Liver (tissue), 9 donors: ENCODE results near the gene ACOT9. TPM values are rescaled to one million over a fixed set of nuclear protein-coding genes. Genes with fewer than 3 reads are reported as not detected.

Source experiments
- DNase-seq: peaks from one replicate; pipeline ENCODE4 v3.0.0-alpha.2; 2017; ENCODE audit warnings: low spot score
- H3K27ac ChIP-seq, 2 donors: one replicate each; pipeline ENCODE4 v1.7.0; 2013; ENCODE audit warnings: inconsistent platforms in 2 of 2, low read length in 2 of 2, control low read depth in 1 of 2, low read depth in 1 of 2, mild to moderate bottlenecking in 1 of 2
- H3K27me3 ChIP-seq, 4 donors: one replicate each; pipeline versions ENCODE4 v1.6.1 to v1.7.0; 2013; ENCODE audit warnings: low read length in 3 of 4, inconsistent platforms in 1 of 4, mild to moderate bottlenecking in 1 of 4, moderate library complexity in 1 of 4; ENCODE audit not compliant: control insufficient read depth in 4 of 4, insufficient read depth in 4 of 4
- H3K36me3 ChIP-seq, 4 donors: one replicate each; pipeline versions ENCODE4 v1.6.1 to v1.7.0; 2013; ENCODE audit warnings: low read length in 3 of 4, mild to moderate bottlenecking in 3 of 4, low read depth in 1 of 4, moderate library complexity in 1 of 4; ENCODE audit not compliant: control insufficient read depth in 4 of 4, insufficient read depth in 3 of 4
- H3K4me1 ChIP-seq, 4 donors: one replicate each; pipeline versions ENCODE4 v1.6.1 to v1.7.0; 2013; ENCODE audit warnings: low read length in 3 of 4, mild to moderate bottlenecking in 3 of 4, moderate library complexity in 1 of 4; ENCODE audit not compliant: control insufficient read depth in 4 of 4, insufficient read depth in 4 of 4
- H3K4me3 ChIP-seq, 3 donors: one replicate each; pipeline versions ENCODE4 v1.6.1 to v1.7.0; 2013; ENCODE audit warnings: low read length in 3 of 3, control low read depth in 1 of 3, low read depth in 1 of 3, mild to moderate bottlenecking in 1 of 3
- H3K9ac ChIP-seq, 2 donors: one replicate each; pipeline ENCODE4 v1.7.0; 2013; ENCODE audit warnings: low read length in 2 of 2, mild to moderate bottlenecking in 2 of 2, moderate library complexity in 2 of 2, control low read depth in 1 of 2, low read depth in 1 of 2
- H3K9me3 ChIP-seq, 4 donors: one replicate each; pipeline versions ENCODE4 v1.6.1 to v1.7.0; 2013; ENCODE audit warnings: low read length in 3 of 4; ENCODE audit not compliant: control insufficient read depth in 4 of 4
- CTCF ChIP-seq: fragments of 150-350 bp; IDR thresholded peaks from 2 replicates; pipeline ENCODE4 v1.5.1; 2017; ENCODE audit warnings: improper control_type of control experiment, low read depth, low read length; ENCODE audit not compliant: missing input control
- EGR1 ChIP-seq, 2 donors: IDR thresholded peaks; 2 replicates each; pipeline ENCODE4 v1.6.1; 2016 to 2018; ENCODE audit warnings: antibody characterized with exemption in 2 of 2, low read depth in 2 of 2
- FOXA1 ChIP-seq: IDR thresholded peaks from 2 replicates; pipeline ENCODE4 v1.6.1; 2016; ENCODE audit warnings: antibody characterized with exemption
- FOXA2 ChIP-seq: IDR thresholded peaks from 2 replicates; pipeline ENCODE4 v1.6.1; 2016; ENCODE audit warnings: antibody characterized with exemption
- GABPA ChIP-seq, 2 donors: IDR thresholded peaks in 1 of 2; conservative IDR thresholded peaks in 1 of 2; 2 replicates each; pipeline ENCODE4 v1.6.1; 2016; ENCODE audit warnings: antibody characterized with exemption in 2 of 2, mild to moderate bottlenecking in 1 of 2, moderate library complexity in 1 of 2
- HNF4A ChIP-seq, 2 donors: conservative IDR thresholded peaks; 2 replicates each; pipeline ENCODE4 v1.6.1; 2016; ENCODE audit warnings: antibody characterized with exemption in 2 of 2, mild to moderate bottlenecking in 2 of 2
- HNF4G ChIP-seq: IDR thresholded peaks from 2 replicates; pipeline ENCODE4 v1.6.1; 2016; ENCODE audit warnings: antibody characterized with exemption
- JUND ChIP-seq, 2 donors: IDR thresholded peaks; 2 replicates each; pipeline ENCODE4 v1.6.1; 2016; ENCODE audit warnings: antibody characterized with exemption in 2 of 2
- NR2F2 ChIP-seq: IDR thresholded peaks from 2 replicates; pipeline ENCODE4 v1.6.1; 2016; ENCODE audit warnings: antibody characterized with exemption
- RAD21 ChIP-seq, 2 donors: IDR thresholded peaks; 2 replicates each; pipeline ENCODE4 v1.6.1; 2016; ENCODE audit warnings: antibody characterized with exemption in 2 of 2, mild to moderate bottlenecking in 2 of 2
- REST ChIP-seq: IDR thresholded peaks from 2 replicates; pipeline ENCODE4 v1.6.1; 2016; ENCODE audit warnings: antibody characterized with exemption, mild to moderate bottlenecking
- RXRA ChIP-seq, 2 donors: IDR thresholded peaks; 2 replicates each; pipeline ENCODE4 v1.6.1; 2017 to 2018; ENCODE audit warnings: antibody characterized with exemption in 2 of 2, mild to moderate bottlenecking in 1 of 2
- SP1 ChIP-seq: IDR thresholded peaks from 2 replicates; pipeline ENCODE4 v1.6.1; 2018; ENCODE audit warnings: antibody characterized with exemption, mild to moderate bottlenecking
- TAF1 ChIP-seq: conservative IDR thresholded peaks from 2 replicates; pipeline ENCODE4 v1.6.1; 2016; ENCODE audit warnings: antibody characterized with exemption, mild to moderate bottlenecking
- YY1 ChIP-seq: IDR thresholded peaks from 2 replicates; pipeline ENCODE4 v1.6.1; 2016; ENCODE audit warnings: antibody characterized with exemption, mild to moderate bottlenecking
- WGBS: extraction: QIAGEN DNeasy Blood & Tissue Kit; methylation state at CpG from one replicate; pipeline ENCODE4 v1.1.7; 2013; 5-methylcytosine and 5-hydroxymethylcytosine counted together
- polyA plus RNA-seq, 2 donors: library from polyadenylated mRNA; stranded (reverse) in 1 of 2; unstranded in 1 of 2; fragments of 200-250 nt in 1 of 2; fragments of >200 nt in 1 of 2; fragmentation: Nextera tagmentation in 1 of 2; extraction: Ambion mirVana in 1 of 2; gene quantifications; one replicate each; pipeline versions ENCODE4 v1.2.1 to v1.2.3, GENCODE V29; 2013 to 2015
- total RNA-seq, 2 donors: library from RNA; depleted of rRNA; stranded (reverse); fragments of >200 nt; gene quantifications; one replicate each; pipeline ENCODE4 v1.2.3, GENCODE V29; 2014
- TF ChIP-seq, protein P1 (sequence below): IDR thresholded peaks from 2 replicates; pipeline ENCODE4 v1.6.1; 2016; ENCODE audit warnings: antibody characterized with exemption
- donor health status: healthy.
- donor health status: healthy.
- donor health status: healthy.
- donor health status: healthy.
- donor health status: healthy.

The ACOT9 gene
- total and polyA plus RNA-seq, 4 donors: 9.3 to 16.3 (median 11.6) TPM

- WGBS: under 1% methylated on average over 57 of the region's 58 CpGs
Observed at GRCh38 chrX:23782863-23783588, 40.0 kb upstream of the ACOT9 start, which contains the start of gene SAT1. TSS of gene SAT1 (plus strand) at chrX:23783173. CDS start at chrX:23783352, 179 bp downstream.

More at GRCh38 chrX:23782863-23783588, 40.0 kb upstream of the ACOT9 start, which contains the start of gene SAT1:
- Histone ChIP-seq H3K9ac (peak within 1 kb of the TSS; percentile 86 to 93), H3K4me3 (peak within 1 kb of the TSS; percentile 60 to 93 (median 87)), H3K36me3 (peaks cover 2 to 9% (median 4%) of the 10 kb centered on the region in 4 donors), H3K9me3 (no peaks in the 10 kb centered on the region), H3K4me1 (peaks cover 0 to 9% (median 3%) of the 10 kb centered on the region in 4 donors), H3K27ac (peak within 1 kb of the TSS; percentile 84 to 91), H3K27me3 (no peaks in the 10 kb centered on the region)
- peak; percentile 92 for DNase-seq
- TF ChIP-seq NR2F2 (peak; percentile 50), TAF1 (peak; percentile 98), JUND (IDR thresholded peaks at IDR 0.05) (no peak), REST (peak; percentile 96), YY1 (peak; percentile 50), SP1 (peak; percentile 75), HNF4G (no peak), RAD21 (IDR thresholded peaks at IDR 0.05) (peak; percentile 85), GABPA (IDR thresholded peaks at IDR 0.05 in 1 of 2, conservative IDR thresholded peaks at IDR 0.05 in 1 of 2) (peak; percentile 53 to 84), FOXA2 (no peak), RXRA (IDR thresholded peaks at IDR 0.05) (peak; percentile 70 to 72), HNF4A (conservative IDR thresholded peaks at IDR 0.05) (peak; percentile 59 to 70), CTCF (peak; percentile 74), FOXA1 (no peak), EGR1 (IDR thresholded peaks at IDR 0.05; ENCODE audit: low read depth in 2 of 2) (no peak)
- TF ChIP-seq, protein P1, sequence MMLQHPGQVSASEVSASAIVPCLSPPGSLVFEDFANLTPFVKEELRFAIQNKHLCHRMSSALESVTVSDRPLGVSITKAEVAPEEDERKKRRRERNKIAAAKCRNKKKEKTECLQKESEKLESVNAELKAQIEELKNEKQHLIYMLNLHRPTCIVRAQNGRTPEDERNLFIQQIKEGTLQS: no peak
